Measurements from ENCODE around the gene ANKFY1.
"Not testable (repeated sequence)": the region's sequence is repeated elsewhere in the genome, so short reads cannot be mapped to it uniquely, and the experiment has no call there.

Gene ANKFY1

GRCh38 chr17:4209611-4210010, 54.2 kb downstream of the ANKFY1 start:
- DNase-seq = no peak

GRCh38 chr17:4208238-4208637, 55.5 kb downstream of the ANKFY1 start:
- DNase-seq = no peak

DNA sequence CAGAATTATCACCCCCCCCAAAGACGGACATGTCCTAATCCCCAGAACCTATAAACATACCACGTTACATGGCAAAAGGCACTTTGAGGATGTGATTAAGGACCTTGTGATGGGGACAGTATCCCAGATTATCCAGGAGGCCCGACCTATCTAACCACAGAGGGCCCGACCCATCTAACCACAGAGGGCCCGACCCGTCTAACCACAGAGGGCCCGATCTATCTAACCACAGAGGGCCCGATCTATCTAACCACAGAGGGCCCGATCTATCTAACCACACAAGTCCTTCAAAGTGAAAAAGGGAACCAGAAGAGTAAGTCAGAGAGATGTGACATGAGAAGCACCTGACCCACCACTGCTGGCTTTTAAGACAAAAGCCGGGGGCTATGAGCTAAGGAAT, 56.8 kb downstream of the ANKFY1 start:
- no peak for DNase-seq

DNA sequence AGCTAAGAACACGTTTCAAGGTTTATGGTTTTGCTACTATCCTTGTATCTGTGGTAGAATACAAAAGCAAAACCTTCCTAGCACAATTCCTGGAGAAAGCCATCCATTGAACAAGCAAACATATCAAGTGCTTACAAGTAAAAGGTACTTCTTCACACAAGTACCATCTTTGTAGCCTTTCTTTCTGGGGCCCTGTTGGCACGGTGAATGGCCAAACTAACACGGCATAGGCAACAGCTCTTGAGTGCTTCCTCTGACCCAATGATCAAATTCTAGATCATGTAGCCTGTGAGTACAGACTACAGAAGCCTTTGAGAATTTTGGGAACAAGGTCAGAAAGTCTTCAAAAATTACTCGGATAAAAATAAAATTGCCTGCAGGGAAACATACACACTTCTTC, 57.9 kb downstream of the ANKFY1 start:
- DNase-seq = no peak

DNA sequence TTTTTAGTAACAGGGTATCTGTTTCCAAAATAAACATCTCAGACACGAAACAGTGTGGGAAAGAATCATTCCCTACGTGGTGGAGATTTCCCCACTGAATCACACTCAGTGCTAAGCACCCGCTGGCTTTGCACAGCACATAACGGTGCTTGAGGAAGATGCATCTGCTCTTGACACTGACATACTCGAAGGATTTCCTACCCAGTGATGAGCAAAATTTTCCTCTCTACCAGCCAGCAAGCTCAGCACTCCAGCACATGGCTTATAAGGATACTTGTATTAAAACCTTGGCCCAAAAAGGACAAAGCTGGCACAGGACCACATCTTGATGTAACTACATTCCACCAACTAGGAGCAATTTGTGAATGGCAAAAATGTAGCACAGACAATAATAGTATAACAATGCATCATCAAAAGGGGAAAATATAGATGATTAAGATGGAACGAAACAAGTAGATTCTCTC, 59.0 kb downstream of the ANKFY1 start:
- DNase-seq = peak; percentile 17

DNA sequence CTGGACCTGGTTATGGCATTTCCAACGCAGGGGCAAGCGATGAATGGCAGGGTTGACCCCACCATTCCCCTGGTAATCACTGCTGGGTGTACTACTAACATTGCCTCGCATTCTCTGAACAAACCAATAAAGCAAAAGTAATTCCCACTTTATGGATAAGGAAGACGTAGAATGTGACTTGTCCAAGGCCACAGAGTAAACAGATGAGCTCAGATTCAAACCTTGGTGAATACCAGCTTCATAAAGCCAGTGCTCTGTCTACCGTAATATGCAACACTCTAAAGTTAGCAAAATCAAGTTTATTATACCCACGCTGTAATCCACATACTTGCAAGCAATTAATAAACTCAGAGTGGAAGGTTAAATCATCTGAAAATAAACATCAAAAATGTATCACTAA, 59.6 kb downstream of the ANKFY1 start:
- no peak for DNase-seq

DNA sequence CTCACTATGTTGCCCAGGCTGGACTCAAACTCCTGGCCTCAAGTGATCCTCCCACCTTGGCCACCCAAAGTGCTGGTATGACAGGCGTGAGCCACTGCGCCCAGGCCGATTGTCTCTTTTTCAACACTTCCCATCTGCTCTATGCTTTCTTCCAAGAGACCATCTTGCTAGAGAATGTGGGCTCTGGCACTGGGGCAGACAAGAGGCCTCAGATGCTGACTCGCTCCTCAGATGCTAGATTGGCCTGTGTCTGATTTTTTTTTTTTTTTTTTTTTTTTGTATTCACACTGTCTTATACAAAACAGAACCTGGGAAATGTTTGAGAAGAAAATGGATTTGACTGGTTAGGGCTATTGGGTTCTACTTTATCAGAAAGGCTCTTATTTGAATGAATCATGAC, 62.6 kb downstream of the ANKFY1 start:
- no peak for DNase-seq

DNA sequence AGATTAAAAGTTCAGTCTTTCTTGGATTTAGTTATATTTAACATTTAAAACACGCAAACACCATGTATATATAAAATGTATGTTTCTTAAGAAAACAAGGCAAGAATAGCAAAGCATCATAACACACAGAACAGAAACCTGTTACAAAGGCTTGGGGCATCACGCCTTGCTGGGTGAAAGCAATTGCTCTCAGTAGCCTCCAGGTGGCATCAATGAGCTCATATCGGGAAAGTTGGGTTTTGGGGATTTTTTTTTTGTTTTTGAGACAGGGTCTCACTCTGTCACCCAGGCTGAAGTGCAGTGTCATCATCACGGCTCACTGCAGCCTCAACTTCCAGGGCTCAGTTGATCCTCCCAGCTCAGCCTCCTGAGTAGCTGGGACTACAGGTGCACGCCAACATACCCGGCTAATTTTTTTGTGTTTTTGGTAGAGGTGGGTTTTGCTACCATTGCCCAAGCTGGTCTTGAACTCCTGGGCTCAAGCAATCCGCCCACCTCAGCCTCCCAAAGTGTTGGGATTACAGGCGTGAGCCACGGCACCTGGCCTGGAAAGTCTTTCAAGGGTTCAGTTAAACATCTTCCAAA, 63.9 kb downstream of the ANKFY1 start:
- DNase-seq = no peak

- no peak for DNase-seq
These were observed 64.8 kb downstream of the ANKFY1 start for GRCh38 chr17:4198995-4199394.

DNA sequence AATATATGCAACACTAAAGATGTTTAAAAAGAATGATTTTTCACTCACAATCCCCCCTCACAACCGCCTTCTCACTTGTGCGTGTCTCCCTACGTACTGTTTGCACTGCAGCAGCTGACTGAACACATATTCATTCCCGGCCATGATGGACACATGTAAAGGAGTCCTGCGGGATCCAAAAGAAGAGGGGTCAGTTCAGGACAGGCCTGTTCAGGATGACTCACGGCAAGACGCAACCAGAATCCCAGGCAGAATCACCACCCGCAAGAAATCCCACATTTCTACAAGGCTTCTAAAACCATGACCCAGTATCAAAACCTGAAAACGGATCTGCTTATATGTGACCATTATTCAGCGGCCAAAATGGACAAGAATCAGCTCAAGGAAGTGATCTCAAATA, 68.5 kb downstream of the ANKFY1 start:
- no peak for DNase-seq

DNA sequence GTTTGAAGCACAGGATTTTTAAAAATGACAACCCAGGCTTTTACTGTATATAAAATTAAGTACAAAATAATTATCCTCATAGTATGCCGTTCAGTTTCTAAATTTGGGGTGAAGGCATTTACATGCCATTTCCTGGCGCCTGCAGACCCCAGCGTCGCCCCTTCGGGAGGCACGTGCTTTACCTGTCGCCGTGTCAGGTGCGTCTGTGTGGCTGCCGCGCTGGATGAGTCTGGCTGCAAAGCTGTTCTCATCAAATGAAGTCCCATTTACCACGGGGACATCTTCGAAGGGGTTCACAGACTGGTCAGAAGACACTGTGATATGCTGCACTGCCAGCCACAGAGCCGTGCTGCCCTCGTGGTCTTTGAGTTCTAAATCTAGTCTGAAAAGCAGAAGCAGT, 69.0 kb downstream of the ANKFY1 start:
- no peak for DNase-seq

DNA sequence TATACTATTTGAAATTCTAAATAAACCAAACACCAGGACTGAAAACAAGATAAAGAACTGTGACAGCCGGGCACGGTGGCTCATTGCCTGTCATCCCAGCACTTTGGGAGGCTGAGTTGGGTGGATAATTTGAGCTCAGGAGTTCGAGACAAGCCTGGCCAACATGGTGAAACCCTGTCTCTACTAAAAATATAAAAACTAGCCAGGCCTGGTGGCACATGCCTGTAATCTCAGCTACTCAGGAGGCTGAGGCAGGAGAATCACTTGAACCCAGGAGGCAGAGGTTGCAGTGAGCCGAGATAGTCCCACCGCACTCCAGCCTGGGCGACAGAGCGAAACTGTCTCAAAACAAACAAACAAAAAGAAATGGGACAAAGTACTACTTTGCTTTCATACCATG, 73.0 kb downstream of the ANKFY1 start:
- not testable (repeated sequence) for DNase-seq

GRCh38 chr17:4189280-4189679, 74.5 kb downstream of the ANKFY1 start:
- no peak for DNase-seq

- no peak for DNase-seq
These were observed 75.7 kb downstream of the ANKFY1 start for GRCh38 chr17:4188076-4188475.

DNA sequence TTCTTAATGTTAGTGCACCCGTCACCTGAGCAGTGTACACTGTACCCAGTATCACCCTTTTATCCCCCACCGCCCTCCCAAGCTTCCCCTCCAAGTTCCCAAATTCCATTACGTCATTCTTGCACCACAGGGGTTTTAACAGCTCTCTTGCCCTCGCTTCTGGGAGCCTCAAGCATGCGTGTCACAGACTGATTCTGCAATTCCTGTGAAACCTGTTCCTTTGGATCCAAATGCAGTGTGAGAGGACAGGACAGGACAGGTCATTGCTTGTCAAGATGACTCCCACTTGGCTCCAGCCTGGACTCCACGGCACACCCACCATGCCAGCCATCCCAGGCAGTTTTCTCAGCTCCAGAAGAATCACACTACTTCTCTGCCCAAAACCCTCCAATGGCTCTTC, 76.7 kb downstream of the ANKFY1 start:
- no peak for DNase-seq

DNA sequence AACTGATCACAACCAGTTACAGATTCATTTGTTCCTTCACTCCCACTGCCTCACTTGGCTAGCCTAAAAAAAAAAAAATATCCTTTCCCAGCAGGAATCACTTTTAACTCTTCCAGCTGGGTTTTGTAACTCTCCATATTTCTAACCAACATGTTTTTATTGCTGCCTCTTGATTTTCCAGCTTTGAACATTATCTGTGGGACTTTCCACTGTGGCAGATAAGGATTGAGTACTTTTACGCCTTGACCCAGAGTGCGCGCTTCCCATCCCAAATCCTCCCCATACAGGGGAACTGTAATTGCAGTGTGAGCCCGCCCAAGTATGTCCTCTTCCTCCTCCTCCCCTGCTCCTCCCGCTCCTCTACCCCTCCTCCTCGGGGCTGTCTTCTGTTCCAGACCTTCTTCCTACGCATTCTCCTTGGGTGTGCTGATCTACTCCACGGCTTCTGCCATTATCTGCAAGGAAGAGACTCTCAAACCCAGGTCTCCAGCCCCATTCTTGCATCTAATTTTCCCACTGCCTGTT, 77.4 kb downstream of the ANKFY1 start:
- DNase-seq = no peak

DNA sequence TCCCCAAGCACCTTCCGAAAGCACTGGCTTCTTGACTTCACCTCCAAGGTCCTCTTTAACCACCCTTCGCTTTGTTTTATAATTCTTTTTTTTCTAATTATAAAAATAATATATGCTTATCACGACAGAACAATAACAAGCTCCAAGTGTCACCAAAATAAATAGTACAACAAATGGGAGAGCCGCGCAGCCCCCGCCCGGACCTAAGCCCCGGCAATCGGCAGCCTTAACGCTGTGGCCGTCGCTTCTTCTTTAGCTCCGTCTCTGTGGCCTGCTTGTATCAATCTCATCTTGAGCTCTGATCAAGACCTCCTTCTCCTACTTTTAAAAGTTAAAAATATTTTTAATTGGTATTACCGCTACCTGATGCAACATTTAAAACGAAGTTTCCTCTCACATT, 78.1 kb downstream of the ANKFY1 start:
- DNase-seq = no peak

DNA sequence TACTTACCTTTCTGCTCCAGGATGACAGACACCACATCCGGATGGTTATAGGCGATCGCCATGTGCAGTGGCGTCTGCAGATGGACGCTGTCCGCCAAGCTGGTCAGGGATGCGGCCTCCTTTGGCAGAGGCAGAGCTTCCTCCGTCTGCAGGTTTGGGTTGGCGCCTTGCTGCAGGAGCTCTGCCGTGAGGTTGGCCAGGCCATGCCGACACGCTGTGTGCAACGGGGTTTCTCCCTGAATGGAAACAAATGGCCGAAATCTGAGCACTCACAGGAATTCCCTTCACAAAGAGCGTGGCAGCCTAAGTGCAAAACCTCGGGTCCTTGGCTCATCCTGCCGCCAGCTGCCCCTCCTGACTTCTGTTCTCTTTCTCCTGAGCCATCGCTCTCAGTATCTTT, 79.0 kb downstream of the ANKFY1 start:
- DNase-seq = no peak

DNA sequence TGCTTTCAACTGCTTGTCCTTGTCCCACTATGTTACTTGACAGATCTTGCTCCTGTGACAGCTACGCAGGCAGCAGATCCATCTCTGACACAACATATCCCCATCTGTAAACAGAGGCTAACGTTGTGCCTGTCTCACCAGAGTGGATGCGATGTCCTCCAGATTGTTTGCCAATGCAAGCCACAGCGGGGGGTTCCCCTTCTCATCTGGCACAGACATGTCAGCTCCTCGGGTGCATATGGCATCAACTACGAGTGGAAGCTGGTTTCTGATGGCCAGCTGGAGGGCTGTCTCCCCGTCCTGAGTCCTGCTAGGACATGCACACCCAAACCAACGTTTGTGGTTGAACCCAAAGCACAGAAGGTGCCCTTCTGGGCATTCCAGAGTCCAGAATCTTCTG, 81.7 kb downstream of the ANKFY1 start:
- no peak for DNase-seq

DNA sequence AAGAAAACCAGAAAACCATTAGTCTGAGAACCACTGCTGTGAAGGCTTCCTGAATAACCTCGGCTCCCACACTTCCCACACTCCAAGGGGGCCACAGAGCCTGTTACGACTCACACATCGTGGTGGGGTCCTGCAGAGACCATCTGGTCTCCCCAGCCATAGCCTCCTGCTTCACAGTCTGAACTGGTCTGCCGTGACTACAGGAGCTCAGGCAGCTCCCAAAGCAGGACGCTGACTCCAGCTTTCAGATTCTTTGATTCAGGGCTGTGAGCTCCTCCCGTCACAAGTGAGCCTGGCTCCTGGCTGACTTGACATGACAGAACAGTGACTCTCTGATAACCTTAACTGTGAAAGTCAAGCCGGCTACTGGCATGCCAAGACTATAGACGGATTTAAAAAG, 83.0 kb downstream of the ANKFY1 start:
- no peak for DNase-seq

DNA sequence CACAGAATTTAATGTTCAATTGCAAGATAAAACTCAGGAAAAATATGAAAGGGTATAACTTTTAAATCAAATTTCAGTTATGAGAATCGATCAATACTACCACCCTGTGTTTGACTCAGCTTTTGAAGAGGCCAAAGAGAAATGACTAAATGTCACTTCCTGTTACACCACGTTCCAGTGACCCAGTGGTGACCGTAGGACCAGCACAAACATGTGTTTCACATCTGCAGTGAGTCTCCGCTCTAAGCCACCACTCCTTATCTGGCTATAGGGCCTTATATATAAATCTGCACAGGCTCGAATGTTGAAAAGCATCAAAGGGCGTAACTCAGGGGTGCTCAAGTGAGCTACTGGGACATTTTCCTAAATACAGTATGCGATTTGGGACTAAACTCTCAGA, 84.7 kb downstream of the ANKFY1 start:
- no peak for DNase-seq

GRCh38 chr17:4178651-4179050, 85.1 kb downstream of the ANKFY1 start:
- no peak for DNase-seq

DNA sequence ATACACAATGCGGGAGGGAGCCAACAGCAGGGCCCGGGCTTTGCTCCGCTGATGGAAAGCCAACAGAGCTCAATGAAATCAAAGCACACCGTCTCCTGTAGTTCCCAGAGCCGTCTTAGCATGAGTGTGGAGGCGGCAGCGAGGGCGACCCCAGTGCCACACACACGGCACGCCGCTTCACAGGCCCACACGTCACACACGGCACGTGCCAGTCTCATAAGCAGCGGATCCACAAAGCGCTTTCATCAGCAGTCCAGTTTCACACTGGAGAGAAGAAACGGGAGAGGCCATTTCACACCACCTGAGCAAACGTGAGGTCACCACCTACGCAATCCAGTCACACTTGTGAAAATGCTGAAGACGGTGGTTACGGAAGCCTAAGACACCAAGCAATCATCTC, 86.0 kb downstream of the ANKFY1 start:
- DNase-seq = no peak

DNA sequence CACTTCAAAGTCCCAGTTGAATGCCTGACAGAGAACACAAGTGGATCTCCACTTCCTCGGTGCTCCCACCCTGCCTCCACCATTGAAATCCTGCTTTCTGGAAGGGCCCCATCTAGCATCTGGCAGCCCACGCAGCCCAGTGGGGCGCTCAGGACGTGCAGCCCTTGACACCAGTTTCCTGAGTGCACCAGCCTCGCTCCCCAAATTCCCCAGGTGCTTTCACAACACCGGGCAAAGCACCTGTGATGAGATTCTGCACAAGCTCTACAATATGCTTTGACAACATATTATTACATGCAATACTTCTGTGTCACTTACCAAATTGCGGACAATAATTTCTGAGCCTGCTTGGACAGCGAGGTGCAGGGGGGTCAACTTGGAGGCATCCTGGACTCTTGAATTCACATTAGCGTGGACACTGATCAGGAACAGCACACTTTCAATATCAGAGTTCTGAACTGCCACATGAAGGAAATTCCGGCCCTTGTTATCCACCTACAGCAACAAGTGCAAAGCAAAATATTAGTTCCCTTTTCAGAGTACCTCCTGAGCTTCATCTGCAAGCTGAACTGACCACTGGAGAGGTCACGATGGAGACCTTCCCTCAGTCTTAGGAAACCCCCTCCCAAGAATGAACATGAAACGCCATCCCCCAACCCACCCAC, 86.8 kb downstream of the ANKFY1 start:
- DNase-seq = no peak

All from NCI-H2029 (cell line).